Trophoblast cell (in vitro differentiated cells and primary cell): Measurements from ENCODE around the gene UNC13D.

Experiments used
- DNase-seq, 2 donors: peaks; one replicate each; pipeline ENCODE4 v3.0.0-alpha.2; 2016
- H2AFZ ChIP-seq: 2 replicates; pipeline ENCODE4 v1.6.1; 2013; ENCODE audit warnings: low read length, moderate library complexity, mild to moderate bottlenecking; ENCODE audit not compliant: insufficient read depth, poor library complexity
- H2AK5ac ChIP-seq: 2 replicates; pipeline ENCODE4 v1.6.1; 2013; ENCODE audit warnings: mild to moderate bottlenecking, low read length
- H2BK120ac ChIP-seq: 2 replicates; pipeline ENCODE4 v1.6.1; 2013; ENCODE audit warnings: low read length, mild to moderate bottlenecking, moderate library complexity; ENCODE audit not compliant: insufficient read depth, poor library complexity
- H2BK12ac ChIP-seq: 2 replicates; pipeline ENCODE4 v1.6.1; 2013; ENCODE audit warnings: mild to moderate bottlenecking, low read length, moderate library complexity
- H2BK5ac ChIP-seq: 2 replicates; pipeline ENCODE4 v1.6.1; 2013; ENCODE audit warnings: low read length, low read depth, moderate library complexity, mild to moderate bottlenecking; ENCODE audit not compliant: poor library complexity
- H3K14ac ChIP-seq: 2 replicates; pipeline ENCODE4 v1.6.1; 2013; ENCODE audit warnings: mild to moderate bottlenecking, low read length
- H3K18ac ChIP-seq: 2 replicates; pipeline ENCODE4 v1.6.1; 2013; ENCODE audit warnings: mild to moderate bottlenecking, low read length
- H3K23ac ChIP-seq: 2 replicates; pipeline ENCODE4 v1.6.1; 2013; ENCODE audit warnings: low read length
- H3K27ac ChIP-seq: 2 replicates; pipeline ENCODE4 v1.5.1; 2013; ENCODE audit warnings: low read depth, mild to moderate bottlenecking, inconsistent platforms, low read length, moderate library complexity
- H3K27me3 ChIP-seq: 2 replicates; pipeline ENCODE4 v1.6.1; 2013; ENCODE audit warnings: inconsistent platforms, mild to moderate bottlenecking, low read length, moderate library complexity; ENCODE audit not compliant: insufficient read depth
- H3K36me3 ChIP-seq, 2 experiments: 1 replicate in 1 of 2; 2 replicates in 1 of 2; pipeline ENCODE4 v1.6.1; 2013; ENCODE audit warnings: low read length in 2 of 2, mild to moderate bottlenecking in 2 of 2, moderate library complexity in 1 of 2; ENCODE audit not compliant: insufficient read depth in 2 of 2, control insufficient read depth in 1 of 2
- H3K4ac ChIP-seq: 2 replicates; pipeline ENCODE4 v1.6.1; 2013; ENCODE audit warnings: low read depth, mild to moderate bottlenecking, low read length, moderate library complexity
- H3K4me1 ChIP-seq, 2 experiments: 1 replicate in 1 of 2; 2 replicates in 1 of 2; pipeline ENCODE4 v1.6.1; 2013; ENCODE audit warnings: low read length in 2 of 2, mild to moderate bottlenecking in 2 of 2, moderate library complexity in 1 of 2; ENCODE audit not compliant: insufficient read depth in 2 of 2, control insufficient read depth in 1 of 2
- H3K4me2 ChIP-seq: 2 replicates; pipeline ENCODE4 v1.6.1; 2013; ENCODE audit warnings: inconsistent platforms, mild to moderate bottlenecking, low read length, moderate library complexity
- H3K4me3 ChIP-seq: 2 replicates; pipeline ENCODE4 v1.5.1; 2013; ENCODE audit warnings: mild to moderate bottlenecking, low read depth, low read length, inconsistent platforms
- H3K79me1 ChIP-seq: one replicate; pipeline ENCODE4 v1.6.1; 2013; ENCODE audit warnings: low read length
- H3K79me2 ChIP-seq: 2 replicates; pipeline ENCODE4 v1.6.1; 2013; ENCODE audit warnings: low read length, mild to moderate bottlenecking; ENCODE audit not compliant: control insufficient read depth, insufficient read depth, poor library complexity
- H3K9ac ChIP-seq: 2 replicates; pipeline ENCODE4 v1.6.1; 2013; ENCODE audit warnings: mild to moderate bottlenecking, low read length
- H3K9me3 ChIP-seq: 2 replicates; pipeline ENCODE4 v1.6.1; 2013; ENCODE audit warnings: low read depth, mild to moderate bottlenecking, control low read depth, inconsistent platforms, low read length; ENCODE audit not compliant: insufficient read depth
- H4K12ac ChIP-seq: 2 replicates; pipeline ENCODE4 v1.6.1; 2013; ENCODE audit warnings: low read depth, mild to moderate bottlenecking, low read length, moderate library complexity
- H4K8ac ChIP-seq: 2 replicates; pipeline ENCODE4 v1.6.1; 2013; ENCODE audit warnings: low read depth, mild to moderate bottlenecking, low read length, moderate library complexity
- H4K91ac ChIP-seq: one replicate; pipeline ENCODE4 v1.6.1; 2013; ENCODE audit warnings: low read depth, mild to moderate bottlenecking, low read length, moderate library complexity
- WGBS: extraction: QIAGEN DNeasy Blood & Tissue Kit; methylation state at CpG from one replicate; pipeline ENCODE4 v1.1.7; 2013; ENCODE audit warnings: missing lambda C conversion rate; ENCODE audit not compliant: insufficient read length, insufficient coverage; ENCODE audit errors: extremely low coverage; 5-methylcytosine and 5-hydroxymethylcytosine counted together

The UNC13D gene

GRCh38 chr17:75875940-75876189 lies 31.7 kb upstream of the UNC13D start:
- WGBS, result no CpG with 5 or more reads among the region's 5 CpGs
- H2BK12ac ChIP-seq, result no peak overlapping the region
- H3K9ac ChIP-seq, result no peak overlapping the region
- H3K14ac ChIP-seq, result no peak overlapping the region
- peak overlapping the region; percentile 39 for H2AFZ ChIP-seq
- H3K9me3 ChIP-seq, result peaks cover 2% of the 10 kb centered on the region
- H2AK5ac ChIP-seq, result no peak overlapping the region
- no peak overlapping the region for H4K12ac ChIP-seq
- H3K18ac ChIP-seq, result no peak overlapping the region
- H3K4me1 ChIP-seq, result peaks cover 18 to 28% of the 10 kb centered on the region in 2 experiments
- no peak overlapping the region for H3K4ac ChIP-seq
- no peak overlapping the region for H2BK5ac ChIP-seq
- no peak overlapping the region for H3K4me2 ChIP-seq
- no peaks in the 10 kb centered on the region for H3K79me2 ChIP-seq
- H3K27ac ChIP-seq, result no peak overlapping the region
- no peak overlapping the region for H2BK120ac ChIP-seq
- H3K4me3 ChIP-seq, result no peak overlapping the region
- DNase-seq, result no peak
- no peak overlapping the region for H3K23ac ChIP-seq
- no peaks in the 10 kb centered on the region for H3K36me3 ChIP-seq
- no peak overlapping the region for H4K91ac ChIP-seq
- H3K27me3 ChIP-seq, result peaks cover 19% of the 10 kb centered on the region
- no peak overlapping the region for H4K8ac ChIP-seq
- no peaks in the 10 kb centered on the region for H3K79me1 ChIP-seq

- H3K4me2 ChIP-seq, result no peak overlapping the region
- no CpG with 5 or more reads among the region's 18 CpGs for WGBS
- no peak for DNase-seq
- H3K27ac ChIP-seq, result no peak overlapping the region
- no peaks in the 10 kb centered on the region for H3K79me2 ChIP-seq
- no peaks in the 10 kb centered on the region for H3K79me1 ChIP-seq
- peak overlapping the region; percentile 34 for H2AK5ac ChIP-seq
- peaks cover 18 to 28% of the 10 kb centered on the region in 2 experiments for H3K4me1 ChIP-seq
- H4K8ac ChIP-seq, result no peak overlapping the region
- H3K27me3 ChIP-seq, result peaks cover 19% of the 10 kb centered on the region
- no peak overlapping the region for H3K14ac ChIP-seq
- no peak overlapping the region for H2BK12ac ChIP-seq
- peak overlapping the region; percentile 39 for H2AFZ ChIP-seq
- H3K9me3 ChIP-seq, result peaks cover 3% of the 10 kb centered on the region
- no peak overlapping the region for H3K9ac ChIP-seq
- no peak overlapping the region for H3K23ac ChIP-seq
- no peak overlapping the region for H2BK120ac ChIP-seq
- H3K4me3 ChIP-seq, result no peak overlapping the region
- H2BK5ac ChIP-seq, result no peak overlapping the region
- no peak overlapping the region for H4K91ac ChIP-seq
- H3K4ac ChIP-seq, result no peak overlapping the region
- no peaks in the 10 kb centered on the region for H3K36me3 ChIP-seq
- H4K12ac ChIP-seq, result no peak overlapping the region
- H3K18ac ChIP-seq, result no peak overlapping the region
These were observed 31.2 kb upstream of the UNC13D start for GRCh38 chr17:75875182-75875939.

- Histone ChIP-seq H4K8ac (no peak overlapping the region), H3K23ac (no peak overlapping the region), H3K9me3 (peaks cover 3% of the 10 kb centered on the region), H3K4me3 (no peak overlapping the region), H2BK12ac (no peak overlapping the region), H3K27ac (no peak overlapping the region), H3K9ac (no peak overlapping the region), H2BK5ac (no peak overlapping the region), H2AK5ac (no peak overlapping the region), H3K4ac (no peak overlapping the region), H4K91ac (no peak overlapping the region), H3K79me2 (no peaks in the 10 kb centered on the region), H3K36me3 (no peaks in the 10 kb centered on the region), H4K12ac (no peak overlapping the region), H3K4me2 (no peak overlapping the region), H2AFZ (no peak overlapping the region), H3K27me3 (peaks cover 19% of the 10 kb centered on the region), H3K79me1 (no peaks in the 10 kb centered on the region), H3K4me1 (peaks cover 18 to 28% of the 10 kb centered on the region in 2 experiments), H3K14ac (no peak overlapping the region), H3K18ac (no peak overlapping the region), H2BK120ac (no peak overlapping the region)
- WGBS, result no CpG with 5 or more reads among the region's 38 CpGs
- no peak for DNase-seq
These were observed 30.3 kb upstream of the UNC13D start for GRCh38 chr17:75874323-75875181.

- no peaks in the 10 kb centered on the region for H3K79me1 ChIP-seq
- no peak overlapping the region for H2AFZ ChIP-seq
- peaks cover 3% of the 10 kb centered on the region for H3K9me3 ChIP-seq
- H3K4me1 ChIP-seq, result peaks cover 18 to 28% of the 10 kb centered on the region in 2 experiments
- no peak overlapping the region for H3K14ac ChIP-seq
- peaks cover 19% of the 10 kb centered on the region for H3K27me3 ChIP-seq
- H3K79me2 ChIP-seq, result no peaks in the 10 kb centered on the region
- H3K27ac ChIP-seq, result no peak overlapping the region
- no peak overlapping the region for H4K91ac ChIP-seq
- no peak overlapping the region for H3K18ac ChIP-seq
- no peak overlapping the region for H3K4me2 ChIP-seq
- H4K8ac ChIP-seq, result no peak overlapping the region
- H2AK5ac ChIP-seq, result no peak overlapping the region
- no peak overlapping the region for H3K23ac ChIP-seq
- H2BK5ac ChIP-seq, result no peak overlapping the region
- no peak overlapping the region for H3K9ac ChIP-seq
- H2BK12ac ChIP-seq, result no peak overlapping the region
- H2BK120ac ChIP-seq, result no peak overlapping the region
- H3K4ac ChIP-seq, result no peak overlapping the region
- H4K12ac ChIP-seq, result no peak overlapping the region
- no CpG with 5 or more reads among the region's 11 CpGs for WGBS
- DNase-seq, result no peak
- no peak overlapping the region for H3K4me3 ChIP-seq
- H3K36me3 ChIP-seq, result no peaks in the 10 kb centered on the region
These were observed 29.6 kb upstream of the UNC13D start for GRCh38 chr17:75873587-75874322.
